AML-193 (cell line): Measurements from ENCODE around the gene WDPCP.
"Not testable (repeated sequence)": the region's sequence is repeated elsewhere in the genome, so short reads cannot be mapped to it uniquely, and the experiment has no call there.

Experiments
- DNase-seq, 2 experiments: peaks; one replicate each; lab custom pipeline; 2025; lab: John Stamatoyannopoulos, UW

The WDPCP gene

DNA sequence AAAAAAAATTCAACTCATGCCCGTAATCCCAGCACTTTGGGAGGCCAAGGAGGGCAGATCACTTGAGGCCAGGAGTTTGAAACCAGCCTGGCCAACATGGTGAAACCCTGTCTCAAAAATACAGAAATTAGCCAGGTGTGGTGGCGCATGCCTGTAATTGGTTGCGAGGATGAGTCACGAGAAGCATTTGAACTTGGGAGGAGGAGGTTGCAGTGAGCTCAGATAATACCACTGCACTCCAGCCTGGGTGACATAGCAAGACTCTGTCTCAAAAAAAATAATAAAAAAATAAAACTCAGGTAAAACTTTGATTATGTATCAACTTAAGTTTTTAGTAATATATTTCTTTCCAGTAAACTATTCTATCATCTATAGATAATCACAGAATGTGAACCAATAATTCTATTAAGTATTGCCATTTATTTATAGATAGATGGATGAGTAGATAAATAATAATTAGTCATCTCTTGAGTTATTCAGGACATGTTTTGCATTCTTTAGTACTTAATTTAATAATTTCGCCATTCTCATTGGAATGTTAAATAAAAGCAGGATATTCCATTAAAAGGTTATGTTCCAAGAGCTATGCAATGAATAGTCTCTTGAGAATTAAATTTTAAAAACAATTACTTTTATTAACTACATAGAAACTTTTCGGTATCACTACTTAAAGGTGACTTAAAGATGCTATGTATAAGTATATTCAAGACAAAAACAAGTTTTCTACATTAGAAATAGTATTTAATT, 48.7 kb downstream of the WDPCP start:
- no peak for DNase-seq

DNA sequence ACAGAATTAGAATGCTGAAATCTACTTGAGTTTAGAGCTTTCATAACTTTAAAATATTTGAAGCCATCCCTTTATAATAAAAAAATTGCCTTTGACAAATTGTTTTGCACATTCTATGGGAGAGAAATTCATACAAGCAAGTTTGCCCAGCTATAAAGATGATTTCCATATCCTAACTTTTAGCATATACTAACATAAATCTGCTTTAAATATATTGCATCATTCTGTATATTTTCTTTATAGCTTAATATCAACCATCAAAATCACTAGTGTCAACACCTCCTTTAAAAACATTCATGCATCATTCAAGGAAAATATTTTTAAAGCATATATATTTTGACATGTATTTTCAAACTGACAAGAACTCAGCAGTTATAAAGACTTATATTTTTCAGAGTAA, 49.9 kb downstream of the WDPCP start:
- no peak for DNase-seq

DNA sequence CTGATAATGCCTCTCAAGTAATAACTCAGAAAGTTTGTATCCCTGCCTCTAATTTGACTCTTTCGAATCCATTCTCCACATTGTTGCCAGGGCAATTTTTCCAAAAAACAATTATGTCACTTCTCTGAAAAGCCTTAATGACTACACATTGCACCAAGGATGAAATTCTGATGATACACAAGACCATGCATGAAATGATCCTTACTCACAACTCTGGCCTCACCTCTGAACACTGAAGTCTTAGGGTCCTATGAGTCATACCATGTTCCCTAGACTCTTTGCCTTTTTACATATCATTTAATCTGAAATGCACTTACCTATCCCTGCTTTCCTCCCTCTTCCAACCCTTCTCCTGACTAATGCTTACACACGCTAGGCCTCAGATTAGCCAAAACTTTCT, 51.0 kb downstream of the WDPCP start:
- no peak for DNase-seq

DNA sequence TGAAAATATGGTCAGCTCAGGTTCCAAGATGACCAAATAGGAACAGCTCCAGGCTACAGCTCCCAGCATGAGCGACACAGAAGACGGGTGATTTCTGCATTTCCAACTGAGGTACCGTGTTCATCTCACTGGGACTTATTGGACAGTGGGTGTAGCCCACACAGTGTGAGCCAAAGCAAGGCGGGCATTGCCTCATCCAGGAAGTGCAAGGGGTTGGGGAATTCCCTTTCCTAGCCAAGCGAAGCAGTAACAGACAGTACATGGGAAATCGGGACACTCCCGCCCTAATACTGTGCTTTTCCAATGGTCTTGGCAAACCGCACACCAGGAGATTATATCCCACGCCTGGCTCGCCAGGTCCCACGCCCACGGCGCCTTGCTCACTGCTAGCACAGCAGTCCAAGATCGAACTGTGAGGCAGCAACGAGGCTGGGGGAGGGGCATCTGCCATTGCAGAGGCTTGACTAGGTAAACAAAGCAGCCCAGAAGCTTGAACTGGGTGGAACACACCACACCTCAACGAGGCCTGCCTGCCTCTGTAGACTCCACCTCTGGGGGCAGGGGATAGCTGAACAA, 57.5 kb downstream of the WDPCP start:
- no peak for DNase-seq

DNA sequence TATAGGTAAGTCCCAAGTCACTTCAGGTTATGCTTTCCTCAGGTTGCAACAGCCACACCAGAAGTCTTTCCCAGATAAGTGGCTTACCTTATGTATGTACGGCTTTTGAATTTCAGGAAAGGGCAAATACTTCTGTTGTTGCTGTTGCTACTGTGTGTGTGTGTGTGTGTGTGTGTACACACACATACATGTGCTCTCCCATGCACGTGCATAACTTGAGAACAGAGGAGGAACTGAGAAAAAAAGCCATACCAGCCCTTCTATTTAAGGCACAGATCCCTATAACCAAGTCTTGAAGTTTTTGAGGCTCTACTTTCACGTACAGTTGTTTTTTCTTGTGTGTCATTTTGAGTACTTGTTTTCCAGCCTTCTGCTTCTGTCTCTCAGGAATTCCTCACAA, 62.4 kb downstream of the WDPCP start:
- DNase-seq: no peak

DNA sequence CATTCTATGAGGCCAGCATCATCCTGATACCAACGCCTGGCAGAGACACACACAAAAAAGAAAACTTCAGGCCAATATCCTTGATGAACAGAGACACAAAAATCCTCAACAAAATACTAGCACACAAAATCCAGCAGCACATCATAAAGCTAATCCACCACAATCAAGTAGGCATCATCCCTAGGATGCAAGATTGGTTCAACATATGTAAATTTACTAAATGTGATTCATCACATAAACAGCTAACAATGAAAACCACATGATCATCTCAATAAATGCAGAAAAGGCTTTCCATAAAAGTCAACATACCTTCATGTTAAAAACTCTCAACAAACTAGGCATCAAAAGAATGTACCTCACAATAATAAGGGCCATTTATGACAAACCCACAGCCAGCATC, 65.3 kb downstream of the WDPCP start:
- no peak for DNase-seq

DNA sequence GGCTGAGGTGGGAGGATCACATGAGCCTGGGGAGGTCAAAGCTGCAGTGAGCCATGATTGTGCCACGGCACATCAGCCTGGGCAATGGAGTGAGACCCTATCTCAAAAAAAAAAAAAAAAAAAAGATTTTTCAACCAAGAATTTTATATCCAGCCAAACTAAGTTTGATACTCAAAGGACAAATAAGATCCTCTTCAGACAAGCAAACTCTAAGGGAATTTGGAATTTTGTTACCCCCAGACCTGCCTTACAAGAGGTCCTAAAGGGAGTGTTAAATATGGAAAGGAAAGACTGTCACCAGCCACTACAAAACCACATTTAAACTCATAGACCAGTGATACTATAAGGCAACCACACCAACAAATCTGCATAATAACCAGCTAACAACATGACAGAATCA, 67.5 kb downstream of the WDPCP start:
- no peak for DNase-seq

DNA sequence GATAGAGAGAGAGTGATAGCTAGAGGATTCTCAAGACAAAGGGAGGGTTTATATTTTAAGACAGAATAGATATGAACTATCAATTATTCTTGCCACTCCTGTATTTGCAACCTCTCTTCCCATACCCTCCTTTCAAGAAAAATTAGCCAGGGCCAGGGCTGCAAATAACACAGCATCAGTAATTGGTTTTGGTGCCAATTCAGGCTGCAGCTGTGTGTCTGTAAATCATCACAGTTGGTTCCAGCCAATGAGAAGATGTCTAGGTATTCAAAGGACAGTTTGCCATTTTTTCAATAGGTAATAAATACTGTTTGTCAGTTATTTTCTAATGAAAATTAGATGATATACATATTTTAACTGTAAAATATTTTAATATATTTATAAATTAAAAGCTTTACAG, 73.5 kb downstream of the WDPCP start:
- no peak for DNase-seq

DNA sequence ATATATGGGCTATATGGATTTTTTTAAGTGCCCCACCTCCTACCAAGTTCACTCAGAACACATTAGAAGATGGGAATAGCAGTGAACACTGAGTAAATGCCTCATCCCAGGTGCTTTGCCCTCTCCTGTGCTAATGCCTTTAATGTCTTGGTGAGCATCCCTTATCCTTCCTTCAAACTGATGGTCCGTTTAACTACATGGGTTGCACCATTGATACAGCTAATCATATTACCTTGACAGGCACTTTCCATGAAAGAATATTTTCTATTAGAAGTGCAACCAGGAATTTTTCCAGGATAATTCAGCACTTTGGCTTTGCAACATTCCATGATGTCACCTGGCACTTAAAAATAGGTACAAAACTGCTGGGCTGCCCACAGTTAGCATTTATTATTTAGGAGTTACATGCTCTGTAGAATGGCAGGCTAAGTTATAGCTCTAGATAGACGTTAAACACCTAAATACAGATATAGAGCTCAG, 74.0 kb downstream of the WDPCP start:
- no peak for DNase-seq

DNA sequence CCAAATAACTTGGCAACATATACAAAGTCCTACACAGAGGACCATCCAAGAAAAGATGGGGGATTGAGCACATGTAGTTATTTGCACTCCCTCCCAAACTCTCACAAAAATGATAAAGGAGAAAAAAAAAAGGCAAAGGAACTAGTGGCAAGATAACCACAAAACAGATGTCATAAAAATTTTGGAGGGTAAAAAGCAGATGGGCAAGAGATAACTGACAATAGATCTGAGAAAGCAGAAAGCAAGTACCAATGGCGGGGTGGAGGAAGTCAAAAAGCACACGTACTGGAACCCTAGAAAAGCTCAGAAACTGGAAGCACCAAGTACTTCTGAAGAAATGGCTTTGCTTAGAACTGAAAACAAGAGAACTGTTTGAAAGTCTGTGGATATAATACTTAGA, 82.0 kb downstream of the WDPCP start:
- DNase-seq: no peak

DNA sequence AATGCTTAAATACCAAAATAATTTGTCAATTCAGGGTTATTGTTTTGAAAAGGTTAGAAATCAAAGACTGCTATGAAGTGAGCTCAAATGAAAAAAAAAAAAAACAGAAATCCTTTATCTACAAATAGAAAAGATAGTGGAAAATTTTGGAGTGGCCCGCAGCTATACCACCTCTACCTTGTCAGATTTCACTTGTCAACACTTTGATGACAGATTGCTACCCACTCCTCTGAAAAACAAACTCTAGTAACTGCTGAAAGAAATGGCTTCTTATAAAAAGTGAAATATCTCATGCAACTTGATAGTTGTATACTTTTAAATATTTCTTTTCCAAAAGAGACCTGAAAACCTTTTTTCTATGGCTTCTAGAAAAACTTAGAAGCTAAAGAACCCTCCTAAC, 84.5 kb downstream of the WDPCP start:
- no peak for DNase-seq

DNA sequence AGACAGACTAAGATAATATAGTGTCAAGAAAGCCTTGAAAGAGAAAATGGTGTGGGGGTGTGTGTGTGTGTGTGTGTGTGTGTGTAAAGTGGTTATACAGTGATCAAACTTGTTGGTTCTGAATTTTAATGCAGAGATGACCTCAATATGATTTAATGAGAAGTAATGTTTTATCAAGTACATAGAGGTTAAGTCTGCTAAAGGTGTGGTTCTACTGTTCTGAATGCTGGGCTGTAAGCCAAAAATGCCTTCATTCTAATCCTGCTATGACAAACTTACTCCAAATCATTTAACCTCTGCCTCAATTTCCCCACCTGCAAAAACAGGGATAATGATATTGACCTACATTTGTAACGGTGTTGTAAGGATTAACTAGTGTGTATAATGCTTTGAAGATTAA, 87.9 kb downstream of the WDPCP start:
- DNase-seq: no peak

DNA sequence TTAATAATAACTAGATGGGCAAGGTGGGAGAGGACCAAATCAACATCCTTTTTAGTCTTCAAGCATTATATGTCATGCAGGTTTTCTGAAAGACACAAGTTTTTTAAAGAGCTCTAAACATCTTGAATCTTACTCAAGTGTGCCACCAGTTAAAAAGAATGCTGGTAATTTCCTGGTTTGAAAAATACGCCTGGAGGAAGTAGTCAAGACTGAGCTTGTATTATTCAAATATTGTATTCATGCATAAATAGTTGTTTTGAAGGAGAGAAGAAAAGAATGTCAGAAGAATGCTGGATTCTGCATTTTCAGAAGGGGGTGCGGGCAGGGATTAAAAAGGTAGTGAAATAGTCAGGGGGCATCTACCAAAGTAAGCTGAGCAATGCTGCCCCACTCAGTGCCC, 90.7 kb downstream of the WDPCP start:
- DNase-seq: no peak

DNA sequence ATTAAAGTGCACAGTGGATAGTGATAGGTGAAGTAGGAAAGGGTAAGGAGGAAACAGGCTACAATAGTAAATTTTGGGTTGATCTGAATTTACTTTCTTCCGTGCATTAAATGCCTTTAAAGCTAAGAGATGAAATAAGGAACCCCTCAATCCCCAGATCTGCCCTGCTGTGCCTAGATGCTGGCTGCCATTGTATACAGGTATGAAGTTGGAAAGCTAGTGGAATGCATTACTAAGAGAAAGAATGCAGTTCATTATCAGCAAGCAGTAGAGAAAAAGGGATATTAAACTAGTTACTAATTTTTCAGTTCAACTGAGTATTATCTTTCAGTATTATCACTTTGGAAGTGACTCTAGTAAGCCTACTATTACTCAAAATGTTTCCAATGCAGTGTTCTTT, 93.3 kb downstream of the WDPCP start:
- DNase-seq: no peak

DNA sequence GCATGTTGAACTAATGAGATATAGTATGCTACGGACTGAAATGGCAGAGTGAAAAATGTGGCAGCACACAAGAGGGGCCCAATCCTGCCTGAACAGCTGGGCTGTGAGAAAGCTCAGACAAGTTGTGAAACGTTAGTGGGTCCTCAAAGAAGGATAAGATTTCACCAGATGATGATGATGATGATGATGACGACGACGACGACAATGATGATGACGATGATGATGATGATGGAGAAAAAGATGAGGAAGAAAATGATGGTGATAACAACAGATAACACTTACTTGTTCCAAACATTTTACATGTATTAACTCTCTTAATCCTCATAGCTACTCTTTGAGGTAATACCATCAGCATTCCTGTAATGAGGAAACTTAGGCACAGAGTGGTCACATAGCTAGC, 94.2 kb downstream of the WDPCP start:
- no peak for DNase-seq

DNA sequence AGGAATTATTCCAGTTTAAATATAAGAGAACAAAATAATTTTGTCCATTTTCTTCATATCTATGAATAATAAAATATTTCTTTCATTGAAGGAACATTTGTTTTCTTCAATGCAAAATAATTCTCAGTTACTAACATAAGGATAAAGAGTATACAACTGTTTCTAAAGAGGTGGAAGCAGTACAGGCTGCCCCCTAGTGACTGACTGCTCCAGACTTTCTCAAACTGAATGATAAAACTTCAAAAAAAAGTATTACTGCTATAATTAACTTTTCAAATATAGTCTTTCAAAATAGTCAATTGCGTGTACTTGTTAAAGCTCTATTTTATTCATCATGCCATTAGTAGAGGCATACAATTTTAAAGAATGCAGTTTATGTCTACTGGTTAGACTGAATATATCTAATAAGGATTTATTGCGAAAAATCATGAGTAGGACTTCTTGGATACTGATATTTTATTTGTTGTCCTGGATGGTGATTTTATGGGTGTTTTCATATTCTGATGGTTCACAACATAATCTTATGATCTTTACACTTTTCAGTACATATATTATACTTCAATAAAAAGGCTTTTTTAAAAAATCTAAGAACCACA, 100.1 kb downstream of the WDPCP start:
- DNase-seq: peak; percentile 36 to 39

DNA sequence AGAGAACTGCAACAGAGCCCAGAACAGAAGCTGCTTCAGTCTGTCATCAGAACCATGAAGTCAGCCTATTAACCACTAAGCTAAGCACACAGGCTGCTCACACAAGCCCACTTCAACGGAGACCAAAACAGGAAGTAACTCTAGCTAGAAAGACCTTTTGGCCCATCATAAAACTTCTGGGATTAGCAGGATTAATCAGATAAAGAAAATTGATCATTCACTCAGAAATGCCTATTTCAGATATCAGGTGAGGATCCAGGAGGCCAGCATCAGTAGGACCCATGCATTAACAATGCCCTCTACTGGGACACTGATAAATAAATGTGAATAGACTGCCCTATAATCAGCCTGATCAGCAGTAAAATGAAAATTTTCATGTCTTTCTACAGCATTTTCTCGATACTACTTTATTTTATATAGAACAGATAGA, 101.4 kb downstream of the WDPCP start:
- DNase-seq: no peak

DNA sequence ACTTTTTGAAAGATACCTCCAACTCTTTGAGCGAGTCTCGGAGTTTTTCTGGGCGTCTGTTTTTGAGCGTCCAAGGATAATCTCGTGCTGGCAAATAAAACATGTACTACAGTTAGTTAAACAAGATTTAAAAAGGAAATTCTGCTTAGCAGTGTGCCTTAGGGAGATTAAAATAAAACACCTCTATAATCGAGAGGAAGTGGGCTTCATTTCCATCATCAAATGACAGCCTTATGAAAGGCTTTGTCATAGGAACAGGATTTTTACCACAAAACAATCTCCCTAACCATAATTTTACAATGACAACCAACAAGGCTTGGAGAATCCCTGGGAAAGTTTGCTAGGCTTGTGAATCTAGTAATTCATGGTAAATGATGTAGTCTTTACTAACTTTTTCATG, 103.4 kb downstream of the WDPCP start:
- no peak for DNase-seq

DNA sequence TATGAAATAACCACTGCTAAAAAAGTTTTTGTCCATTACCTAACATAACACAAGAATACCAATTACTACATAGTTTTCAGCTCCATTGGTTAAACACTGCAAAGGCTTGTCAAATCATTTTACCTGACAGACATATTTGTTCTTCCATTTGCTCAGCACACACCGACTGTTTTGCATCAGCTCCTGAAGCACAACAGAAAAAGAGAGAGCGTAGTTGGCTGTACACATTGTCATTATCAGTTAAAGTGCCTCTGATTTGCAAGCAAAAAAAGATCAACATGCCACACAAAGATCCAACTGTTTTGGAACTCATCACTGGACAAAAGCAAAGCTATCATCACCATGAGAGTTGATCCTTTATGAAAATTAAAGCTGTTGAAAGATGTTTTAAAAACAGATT, 103.8 kb downstream of the WDPCP start:
- DNase-seq: no peak

DNA sequence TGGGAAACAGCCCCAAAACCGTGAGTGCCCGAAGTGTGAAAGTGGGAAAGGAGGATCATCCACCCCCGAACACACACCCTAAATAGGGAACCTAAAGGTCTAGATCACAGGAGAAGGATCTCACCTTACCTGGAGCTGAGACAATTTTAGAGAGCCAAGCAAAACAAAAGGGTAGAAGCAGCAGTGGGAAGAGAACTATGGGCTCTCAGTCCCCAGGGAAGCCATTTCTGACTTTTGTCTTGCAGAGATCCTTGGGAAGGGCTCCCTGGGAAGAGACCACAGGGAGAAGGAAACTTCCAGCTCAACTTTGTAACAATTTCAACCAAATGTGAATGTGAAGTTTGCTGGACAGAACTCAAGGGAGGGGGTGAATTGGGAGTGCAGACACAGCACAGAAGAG, 110.6 kb downstream of the WDPCP start:
- no peak for DNase-seq

DNA sequence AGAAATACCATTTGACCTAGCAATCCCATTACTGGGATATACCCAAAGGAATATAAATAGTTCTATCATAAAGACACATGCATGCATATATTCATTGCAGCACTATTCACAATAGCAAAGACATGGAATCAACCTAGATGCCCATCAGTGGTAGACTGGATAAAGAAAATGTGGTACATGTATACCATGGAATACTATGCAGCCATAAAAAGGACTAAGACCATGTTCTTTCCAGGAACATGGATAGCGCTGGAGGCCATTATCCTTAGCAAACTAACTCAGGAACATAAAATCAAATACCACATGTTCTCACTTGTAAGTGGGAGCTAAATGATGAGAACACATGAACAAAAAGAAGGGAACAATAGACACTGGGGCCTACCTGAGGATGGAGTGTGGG, 119.0 kb downstream of the WDPCP start:
- not testable (repeated sequence) for DNase-seq

DNA sequence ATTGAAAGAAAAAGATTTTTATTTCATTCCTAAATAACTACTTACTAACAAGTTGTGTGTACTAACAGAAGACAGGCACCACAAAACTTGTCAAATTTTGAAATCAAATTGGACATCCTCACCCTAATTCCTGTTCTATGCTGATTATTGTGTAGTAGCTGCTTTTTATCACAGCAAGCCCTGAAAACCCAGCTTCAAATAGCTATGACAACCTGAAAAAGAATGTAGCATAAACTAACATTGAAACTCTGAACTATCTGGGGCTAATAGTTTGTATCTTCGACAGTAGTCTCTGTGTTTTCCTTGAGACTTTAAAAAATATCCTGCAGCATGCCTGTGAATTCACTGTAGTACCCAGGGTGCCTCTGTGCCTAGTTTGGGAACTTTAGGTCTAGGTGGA, 122.6 kb downstream of the WDPCP start:
- no peak for DNase-seq

DNA sequence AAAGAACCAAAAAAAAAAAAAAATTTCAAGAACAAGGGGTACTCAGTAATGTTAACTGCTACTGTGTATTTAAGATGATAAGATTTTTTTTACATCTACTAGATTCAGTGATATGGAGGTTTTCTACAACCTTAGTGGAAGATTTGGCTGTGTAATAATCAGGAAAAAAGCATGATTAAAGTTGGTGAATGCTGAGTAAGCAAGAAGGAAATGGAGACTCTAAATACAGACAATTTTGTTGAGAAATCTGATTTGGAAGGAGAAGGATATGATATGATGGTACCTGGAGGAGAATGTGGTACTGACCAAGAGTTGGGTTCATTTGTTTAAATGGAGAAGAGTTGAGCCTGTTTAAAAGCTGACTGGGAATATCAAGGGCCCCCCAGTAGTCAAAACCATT, 125.1 kb downstream of the WDPCP start:
- DNase-seq: no peak

DNA sequence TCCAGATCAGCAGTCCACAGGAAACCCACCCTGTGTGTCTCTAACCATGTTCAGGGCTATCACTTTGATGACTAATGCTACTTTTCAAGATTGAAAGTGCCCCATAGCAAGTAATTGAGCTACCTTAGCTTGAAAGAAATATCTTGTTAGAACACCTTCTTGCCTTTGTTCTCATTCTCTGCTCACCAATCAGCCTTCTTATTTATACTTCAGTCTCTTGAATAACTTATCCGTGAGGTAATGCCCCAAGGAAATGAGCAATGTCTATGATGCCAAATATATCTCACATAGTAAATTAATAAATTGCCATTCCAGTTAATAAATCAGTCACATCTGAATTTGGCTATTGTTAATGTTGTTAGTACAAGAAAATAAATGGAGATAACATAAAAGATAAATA, 141.6 kb downstream of the WDPCP start:
- DNase-seq: no peak
